Measurements from ENCODE around the gene RCL1.
"Not testable (repeated sequence)": the region's sequence is repeated elsewhere in the genome, so short reads cannot be mapped to it uniquely, and the experiment has no call there.

RCL1 gene

GRCh38 chr9:4784403-4784802 lies 8.3 kb upstream of the RCL1 start:
- H3K36me3 ChIP-seq (ENCODE audit: control insufficient read depth, insufficient read depth, low read length), result no peaks in the 10 kb centered on the region
- H3K27me3 ChIP-seq (ENCODE audit: control insufficient read depth, insufficient read depth, low read length), result no peaks in the 10 kb centered on the region
- H3K4me1 ChIP-seq (ENCODE audit: control insufficient read depth, insufficient read depth, low read length), result peaks cover 8% of the 10 kb centered on the region
- no peaks in the 10 kb centered on the region for H3K9me3 ChIP-seq (ENCODE audit: control insufficient read depth, insufficient read depth, low read length)
- no peak overlapping the region for H3K27ac ChIP-seq (ENCODE audit: low read depth, low read length)
- no peak overlapping the region for H3K4me3 ChIP-seq (ENCODE audit: low read depth, low read length)
- no peak overlapping the region for H3K9ac ChIP-seq (ENCODE audit: low read depth, low read length)

GRCh38 chr9:4786599-4786998 lies 6.1 kb upstream of the RCL1 start:
- Histone ChIP-seq H3K9me3 (ENCODE audit: control insufficient read depth, insufficient read depth, low read length) (no peaks in the 10 kb centered on the region), H3K27me3 (ENCODE audit: control insufficient read depth, insufficient read depth, low read length) (peaks cover 5% of the 10 kb centered on the region; the same call in 1 of the 2 replicates), H3K9ac (ENCODE audit: low read depth, low read length) (no peak overlapping the region), H3K4me1 (ENCODE audit: control insufficient read depth, insufficient read depth, low read length) (peaks cover 8% of the 10 kb centered on the region), H3K27ac (ENCODE audit: low read depth, low read length) (no peak overlapping the region), H3K36me3 (ENCODE audit: control insufficient read depth, insufficient read depth, low read length) (no peaks in the 10 kb centered on the region), H3K4me3 (ENCODE audit: low read depth, low read length) (no peak overlapping the region)

GRCh38 chr9:4787876-4788275 lies 4.9 kb upstream of the RCL1 start:
- H3K4me3 ChIP-seq (ENCODE audit: low read depth, low read length), result no peak overlapping the region
- no peak overlapping the region for H3K9ac ChIP-seq (ENCODE audit: low read depth, low read length)
- H3K27ac ChIP-seq (ENCODE audit: low read depth, low read length), result no peak overlapping the region
- H3K36me3 ChIP-seq (ENCODE audit: control insufficient read depth, insufficient read depth, low read length), result no peaks in the 10 kb centered on the region
- peaks cover 5% of the 10 kb centered on the region; the same call in 1 of the 2 replicates for H3K27me3 ChIP-seq (ENCODE audit: control insufficient read depth, insufficient read depth, low read length)
- H3K4me1 ChIP-seq (ENCODE audit: control insufficient read depth, insufficient read depth, low read length), result peaks cover 8% of the 10 kb centered on the region
- no peaks in the 10 kb centered on the region for H3K9me3 ChIP-seq (ENCODE audit: control insufficient read depth, insufficient read depth, low read length)

- no peak overlapping the region for H3K4me3 ChIP-seq (ENCODE audit: low read depth, low read length)
- peaks cover 5% of the 10 kb centered on the region; the same call in 1 of the 2 replicates for H3K27me3 ChIP-seq (ENCODE audit: control insufficient read depth, insufficient read depth, low read length)
- no peaks in the 10 kb centered on the region for H3K36me3 ChIP-seq (ENCODE audit: control insufficient read depth, insufficient read depth, low read length)
- no peaks in the 10 kb centered on the region for H3K9me3 ChIP-seq (ENCODE audit: control insufficient read depth, insufficient read depth, low read length)
- no peak overlapping the region for H3K27ac ChIP-seq (ENCODE audit: low read depth, low read length)
- peaks cover 8% of the 10 kb centered on the region for H3K4me1 ChIP-seq (ENCODE audit: control insufficient read depth, insufficient read depth, low read length)
- H3K9ac ChIP-seq (ENCODE audit: low read depth, low read length), result no peak overlapping the region
Measured at GRCh38 chr9:4788703-4789102, 4.0 kb upstream of the RCL1 start.

GRCh38 chr9:4792054-4792571 lies 631 bp upstream of the RCL1 start:
- no peaks in the 10 kb centered on the region for H3K36me3 ChIP-seq (ENCODE audit: control insufficient read depth, insufficient read depth, low read length)
- H3K9ac ChIP-seq (ENCODE audit: low read depth, low read length), result peak overlapping the region; percentile 49; the same call in 1 of the 2 replicates
- peak overlapping the region; percentile 36 for H3K27ac ChIP-seq (ENCODE audit: low read depth, low read length)
- peaks cover 7% of the 10 kb centered on the region for H3K4me1 ChIP-seq (ENCODE audit: control insufficient read depth, insufficient read depth, low read length)
- peaks cover 5% of the 10 kb centered on the region; the same call in 1 of the 2 replicates for H3K27me3 ChIP-seq (ENCODE audit: control insufficient read depth, insufficient read depth, low read length)
- no peaks in the 10 kb centered on the region for H3K9me3 ChIP-seq (ENCODE audit: control insufficient read depth, insufficient read depth, low read length)
- peak overlapping the region; percentile 96 for H3K4me3 ChIP-seq (ENCODE audit: low read depth, low read length)

- Histone ChIP-seq H3K27me3 (ENCODE audit: control insufficient read depth, insufficient read depth, low read length) (peaks cover 5% of the 10 kb centered on the region; the same call in 1 of the 2 replicates), H3K4me1 (ENCODE audit: control insufficient read depth, insufficient read depth, low read length) (peaks cover 20% of the 10 kb centered on the region), H3K36me3 (ENCODE audit: control insufficient read depth, insufficient read depth, low read length) (no peaks in the 10 kb centered on the region), H3K9ac (ENCODE audit: low read depth, low read length) (peak overlapping the region; percentile 89), H3K9me3 (ENCODE audit: control insufficient read depth, insufficient read depth, low read length) (no peaks in the 10 kb centered on the region), H3K27ac (ENCODE audit: low read depth, low read length) (peak overlapping the region; percentile 86), H3K4me3 (ENCODE audit: low read depth, low read length) (peak overlapping the region; percentile 96)
Measured at GRCh38 chr9:4793459-4794395, 983 bp downstream of the RCL1 start.

- H3K27ac ChIP-seq (ENCODE audit: low read depth, low read length), result no peak overlapping the region
- H3K9me3 ChIP-seq (ENCODE audit: control insufficient read depth, insufficient read depth, low read length), result no peaks in the 10 kb centered on the region
- H3K9ac ChIP-seq (ENCODE audit: low read depth, low read length), result no peak overlapping the region
- no peaks in the 10 kb centered on the region for H3K36me3 ChIP-seq (ENCODE audit: control insufficient read depth, insufficient read depth, low read length)
- no peak overlapping the region for H3K4me3 ChIP-seq (ENCODE audit: low read depth, low read length)
- H3K4me1 ChIP-seq (ENCODE audit: control insufficient read depth, insufficient read depth, low read length), result peaks cover 25% of the 10 kb centered on the region
- H3K27me3 ChIP-seq (ENCODE audit: control insufficient read depth, insufficient read depth, low read length), result peaks cover 5% of the 10 kb centered on the region; the same call in 1 of the 2 replicates
Measured at GRCh38 chr9:4794691-4795090, 1.9 kb downstream of the RCL1 start.

GRCh38 chr9:4795108-4795507 lies 2.4 kb downstream of the RCL1 start:
- H3K9ac ChIP-seq (ENCODE audit: low read depth, low read length); H3K4me3 ChIP-seq (ENCODE audit: low read depth, low read length); H3K27me3 ChIP-seq (ENCODE audit: control insufficient read depth, insufficient read depth, low read length); H3K9me3 ChIP-seq (ENCODE audit: control insufficient read depth, insufficient read depth, low read length); H3K27ac ChIP-seq (ENCODE audit: low read depth, low read length); H3K36me3 ChIP-seq (ENCODE audit: control insufficient read depth, insufficient read depth, low read length): not testable (repeated sequence)
- peaks cover 25% of the 10 kb centered on the region for H3K4me1 ChIP-seq (ENCODE audit: control insufficient read depth, insufficient read depth, low read length)

- Histone ChIP-seq H3K9ac (ENCODE audit: low read depth, low read length) (no peak overlapping the region), H3K4me3 (ENCODE audit: low read depth, low read length) (no peak overlapping the region), H3K9me3 (ENCODE audit: control insufficient read depth, insufficient read depth, low read length) (no peaks in the 10 kb centered on the region), H3K27ac (ENCODE audit: low read depth, low read length) (no peak overlapping the region), H3K27me3 (ENCODE audit: control insufficient read depth, insufficient read depth, low read length) (peaks cover under 1% of the 10 kb centered on the region; the same call in 1 of the 2 replicates), H3K36me3 (ENCODE audit: control insufficient read depth, insufficient read depth, low read length) (0 out of 2 replicates have a peak, but pooled peaks cover 2% of the 10 kb centered on the region), H3K4me1 (ENCODE audit: control insufficient read depth, insufficient read depth, low read length) (peaks cover 25% of the 10 kb centered on the region)
Measured at GRCh38 chr9:4796530-4796929, 3.8 kb downstream of the RCL1 start.

GRCh38 chr9:4796988-4797853 lies 4.5 kb downstream of the RCL1 start:
- H3K4me3 ChIP-seq (ENCODE audit: low read depth, low read length), result no peak overlapping the region
- H3K27me3 ChIP-seq (ENCODE audit: control insufficient read depth, insufficient read depth, low read length), result no peaks in the 10 kb centered on the region
- H3K36me3 ChIP-seq (ENCODE audit: control insufficient read depth, insufficient read depth, low read length), result 0 out of 2 replicates have a peak, but pooled peaks cover 2% of the 10 kb centered on the region
- H3K27ac ChIP-seq (ENCODE audit: low read depth, low read length), result no peak overlapping the region
- no peaks in the 10 kb centered on the region for H3K9me3 ChIP-seq (ENCODE audit: control insufficient read depth, insufficient read depth, low read length)
- H3K4me1 ChIP-seq (ENCODE audit: control insufficient read depth, insufficient read depth, low read length), result peaks cover 25% of the 10 kb centered on the region
- no peak overlapping the region for H3K9ac ChIP-seq (ENCODE audit: low read depth, low read length)
